GM23248 (cell line): ENCODE results near the gene COL17A1.

Experiments
- EZH2 ChIP-seq: fragments of 200-600 bp; sonication (generic); IDR thresholded peaks from 2 replicates; pipeline ENCODE4 v1.6.1; 2018; ENCODE audit warnings: antibody characterized with exemption, mild to moderate bottlenecking; ENCODE audit not compliant: insufficient read depth, poor library complexity, severe bottlenecking
- EZH2phosphoT487 ChIP-seq: fragments of 200-600 bp; sonication (generic); IDR thresholded peaks from 2 replicates; pipeline ENCODE4 v1.6.1; 2018; ENCODE audit warnings: antibody characterized with exemption, moderate library complexity, mild to moderate bottlenecking, low read depth; ENCODE audit not compliant: insufficient read depth

- TF ChIP-seq EZH2 (no peak), EZH2phosphoT487 (no peak)
These were observed 19.9 kb downstream of the COL17A1 start for GRCh38 chr10:104065748-104066147.
